ENCODE measurements around the gene AP3S1. TPM values are rescaled to one million over a fixed set of nuclear protein-coding genes. Genes with fewer than 3 reads are reported as not detected.

Gene AP3S1
- total RNA-seq, 1 donor from 2014 or later = 131 TPM

DNA sequence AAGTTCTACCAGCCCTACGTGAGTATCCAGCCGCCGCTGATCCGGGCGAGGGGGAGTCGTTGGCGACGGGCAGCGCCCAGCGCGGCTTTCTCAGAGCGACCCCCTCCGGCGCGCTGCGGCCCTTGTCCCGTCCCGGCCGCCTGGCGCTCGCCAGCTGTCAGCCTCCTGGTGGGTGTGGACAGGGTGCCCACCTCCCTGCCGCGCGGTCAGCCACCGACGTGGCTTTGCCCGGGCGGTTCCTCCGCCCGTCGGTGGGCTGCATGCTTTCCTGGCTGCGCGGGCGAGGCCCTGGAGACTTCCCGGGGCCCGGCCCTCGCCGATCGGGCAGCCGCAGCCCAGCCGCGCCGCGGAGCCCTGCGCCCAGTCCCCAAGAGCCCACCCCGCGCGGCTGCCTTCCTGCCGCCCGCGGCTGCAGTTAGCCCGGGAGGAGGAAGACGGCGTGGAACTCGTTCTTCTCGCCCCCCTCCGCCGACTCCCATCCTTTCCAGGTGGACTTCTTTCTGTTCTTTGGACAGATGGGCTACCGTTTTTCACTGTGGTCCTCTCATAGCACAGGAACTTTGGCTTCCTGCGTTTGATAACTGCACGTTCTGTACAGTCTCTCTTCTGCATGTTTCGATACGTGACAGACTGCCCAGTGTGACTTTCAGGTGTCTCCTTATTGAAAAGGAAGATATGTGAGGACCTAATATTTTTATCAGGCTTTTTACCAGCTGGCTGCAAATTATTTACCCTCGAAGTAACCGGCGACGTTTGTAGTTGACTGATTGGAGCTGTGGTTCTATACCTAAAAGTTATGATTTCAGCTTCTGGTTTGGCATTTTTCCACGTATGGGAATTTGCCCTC is 577 bp downstream of the AP3S1 start:
- H3K4me3 Mint-ChIP-seq (ENCODE audit: unreplicated experiment) = peak overlapping the region; percentile 98
- peak overlapping the region; percentile 97 for H3K27ac Mint-ChIP-seq (ENCODE audit: unreplicated experiment)
- H3K36me3 Mint-ChIP-seq (ENCODE audit: unreplicated experiment) = no peaks in the 10 kb centered on the region
- DNase-seq = peak; percentile 80
- peaks cover 2% of the 10 kb centered on the region for H3K27me3 Mint-ChIP-seq (ENCODE audit: unreplicated experiment)
- TF ChIP-seq, protein P1, sequence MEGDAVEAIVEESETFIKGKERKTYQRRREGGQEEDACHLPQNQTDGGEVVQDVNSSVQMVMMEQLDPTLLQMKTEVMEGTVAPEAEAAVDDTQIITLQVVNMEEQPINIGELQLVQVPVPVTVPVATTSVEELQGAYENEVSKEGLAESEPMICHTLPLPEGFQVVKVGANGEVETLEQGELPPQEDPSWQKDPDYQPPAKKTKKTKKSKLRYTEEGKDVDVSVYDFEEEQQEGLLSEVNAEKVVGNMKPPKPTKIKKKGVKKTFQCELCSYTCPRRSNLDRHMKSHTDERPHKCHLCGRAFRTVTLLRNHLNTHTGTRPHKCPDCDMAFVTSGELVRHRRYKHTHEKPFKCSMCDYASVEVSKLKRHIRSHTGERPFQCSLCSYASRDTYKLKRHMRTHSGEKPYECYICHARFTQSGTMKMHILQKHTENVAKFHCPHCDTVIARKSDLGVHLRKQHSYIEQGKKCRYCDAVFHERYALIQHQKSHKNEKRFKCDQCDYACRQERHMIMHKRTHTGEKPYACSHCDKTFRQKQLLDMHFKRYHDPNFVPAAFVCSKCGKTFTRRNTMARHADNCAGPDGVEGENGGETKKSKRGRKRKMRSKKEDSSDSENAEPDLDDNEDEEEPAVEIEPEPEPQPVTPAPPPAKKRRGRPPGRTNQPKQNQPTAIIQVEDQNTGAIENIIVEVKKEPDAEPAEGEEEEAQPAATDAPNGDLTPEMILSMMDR (IDR thresholded peaks at IDR 0.05; ENCODE audit: partially characterized antibody, unreplicated experiment) = no peak
- H3K9me3 Mint-ChIP-seq (ENCODE audit: unreplicated experiment) = peaks cover 11% of the 10 kb centered on the region
- peaks cover 35% of the 10 kb centered on the region for H3K4me1 Mint-ChIP-seq (ENCODE audit: low read depth, unreplicated experiment)

DNA sequence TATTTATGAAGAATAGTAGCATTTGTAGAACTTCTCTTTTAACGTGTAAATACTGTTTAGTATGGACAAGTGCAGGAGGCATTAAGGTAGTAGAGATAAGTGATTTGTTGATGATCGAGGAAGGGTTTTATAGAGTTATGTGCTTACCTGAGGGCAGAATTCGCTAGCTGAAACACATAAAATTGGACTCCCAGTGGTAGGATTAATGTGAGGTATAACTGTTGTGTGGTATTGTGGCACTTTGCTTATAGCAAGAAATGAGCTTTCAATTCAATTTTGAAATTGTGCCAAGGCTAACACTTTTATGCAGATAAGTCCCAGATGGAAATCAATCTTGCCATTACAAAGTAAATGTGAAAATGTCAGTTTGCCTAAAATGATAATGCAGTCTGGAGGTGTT is 1.2 kb downstream of the AP3S1 start:
- no peak for DNase-seq
- Mint-ChIP-seq H3K9me3 (ENCODE audit: unreplicated experiment) (peaks cover 11% of the 10 kb centered on the region), H3K4me3 (ENCODE audit: unreplicated experiment) (peak overlapping the region; percentile 98), H3K27me3 (ENCODE audit: unreplicated experiment) (peaks cover 2% of the 10 kb centered on the region), H3K27ac (ENCODE audit: unreplicated experiment) (peak overlapping the region; percentile 97), H3K4me1 (ENCODE audit: low read depth, unreplicated experiment) (peaks cover 35% of the 10 kb centered on the region), H3K36me3 (ENCODE audit: unreplicated experiment) (no peaks in the 10 kb centered on the region)
- TF ChIP-seq, protein P1 (IDR thresholded peaks at IDR 0.05; ENCODE audit: partially characterized antibody, unreplicated experiment) = no peak

DNA sequence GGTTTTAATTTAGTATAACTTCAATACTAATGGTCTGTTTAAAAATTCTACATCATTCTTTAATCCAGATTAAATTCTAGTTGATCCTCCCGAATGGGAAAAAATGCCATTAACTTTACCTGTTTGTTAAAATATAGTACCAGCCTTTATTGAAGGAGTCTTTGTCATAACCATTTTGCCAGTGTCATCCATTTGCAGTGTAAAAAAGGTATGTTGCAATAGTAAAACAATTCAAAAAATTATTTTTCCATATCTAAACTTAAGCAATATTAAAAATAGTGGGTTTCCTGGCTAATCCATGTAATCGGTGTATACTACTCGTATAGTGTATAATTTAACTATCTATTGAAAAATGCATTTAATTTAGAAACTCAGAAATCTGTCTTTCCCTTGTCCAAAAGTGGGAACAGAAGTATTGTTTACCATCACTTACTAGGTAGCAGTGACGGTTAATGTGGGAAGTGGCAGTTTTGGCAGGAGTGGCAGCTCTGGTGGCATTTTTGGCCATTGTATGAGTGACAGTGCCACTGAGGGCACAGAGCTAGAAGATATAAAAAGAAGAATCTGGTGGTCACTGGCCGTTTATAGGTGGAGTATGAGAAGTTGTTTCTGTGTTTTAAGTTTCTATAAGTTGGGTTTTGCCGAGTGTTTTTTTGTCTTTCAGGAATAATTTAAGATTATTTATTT is 1.9 kb downstream of the AP3S1 start:
- Mint-ChIP-seq H3K9me3 (ENCODE audit: unreplicated experiment) (peaks cover 11% of the 10 kb centered on the region), H3K36me3 (ENCODE audit: unreplicated experiment) (no peaks in the 10 kb centered on the region), H3K4me1 (ENCODE audit: low read depth, unreplicated experiment) (peaks cover 35% of the 10 kb centered on the region), H3K27me3 (ENCODE audit: unreplicated experiment) (peaks cover 2% of the 10 kb centered on the region), H3K4me3 (ENCODE audit: unreplicated experiment) (peak overlapping the region; percentile 98), H3K27ac (ENCODE audit: unreplicated experiment) (no peak overlapping the region)
- TF ChIP-seq, protein P1 (IDR thresholded peaks at IDR 0.05; ENCODE audit: partially characterized antibody, unreplicated experiment) = no peak
- DNase-seq = no peak

DNA sequence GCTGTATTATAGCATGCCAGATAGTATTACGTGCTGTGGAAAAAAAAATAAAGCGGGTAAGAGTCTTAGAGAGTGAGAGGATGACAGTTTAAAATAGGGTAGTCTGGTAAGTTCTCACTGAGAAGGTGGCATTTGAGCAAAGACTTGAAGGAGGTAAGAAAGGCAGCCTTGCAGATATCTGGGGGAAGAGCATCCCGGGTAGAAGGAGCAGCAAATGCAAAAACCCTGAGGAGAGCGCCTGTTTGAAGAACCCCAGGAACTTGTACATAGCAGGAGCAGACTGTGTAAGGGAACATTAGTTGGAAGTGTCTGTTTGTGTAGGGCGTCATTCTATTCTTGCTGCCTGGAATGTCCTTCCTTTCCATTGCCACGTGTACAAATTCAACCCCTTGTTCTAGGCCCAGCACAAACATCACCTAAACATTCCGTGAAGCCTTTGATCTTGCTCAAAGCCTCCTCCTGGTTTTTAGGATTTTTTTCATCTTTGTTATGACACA is 2.6 kb downstream of the AP3S1 start:
- Mint-ChIP-seq H3K27ac (ENCODE audit: unreplicated experiment) (no peak overlapping the region), H3K4me3 (ENCODE audit: unreplicated experiment) (peak overlapping the region; percentile 98)

More for the DNA sequence above, 2.6 kb downstream of the AP3S1 start:
- Mint-ChIP-seq H3K4me1 (ENCODE audit: low read depth, unreplicated experiment) (peaks cover 33% of the 10 kb centered on the region), H3K27me3 (ENCODE audit: unreplicated experiment) (peaks cover 2% of the 10 kb centered on the region), H3K9me3 (ENCODE audit: unreplicated experiment) (peaks cover 11% of the 10 kb centered on the region), H3K36me3 (ENCODE audit: unreplicated experiment) (no peaks in the 10 kb centered on the region)
- DNase-seq = no peak
- TF ChIP-seq, protein P1 (IDR thresholded peaks at IDR 0.05; ENCODE audit: partially characterized antibody, unreplicated experiment) = no peak

Data from glutamatergic neuron (in vitro differentiated cells).